Head of caudate nucleus (tissue), 42 donors: ENCODE data around the gene EDN3.

Experiments used
- DNase-seq, 42 donors: peaks; one replicate each; pipeline versions ENCODE4 v3.0.0 to v3.0.0-alpha.2; 2020 to 2021; ENCODE audit warnings: mixed read lengths in 7 of 42
- intact Hi-C: fragments of 100-400 bp; cut with DNase I; formaldehyde crosslinking; loops from one replicate; pipeline ENCODE4 v1.15.0; 2022

The EDN3 gene

GRCh38 chr20:59305908-59306655, 5.7 kb downstream of the EDN3 start:
- no peak for DNase-seq
- intact Hi-C loops: no loop called here

- DNase-seq: no peak
- intact Hi-C loops: no loop called here
Measured at GRCh38 chr20:59307270-59307669, 6.9 kb downstream of the EDN3 start.

GRCh38 chr20:59308493-59309201, 8.2 kb downstream of the EDN3 start:
- intact Hi-C loops: no loop called here
- no peak for DNase-seq

GRCh38 chr20:59309218-59309617, 8.8 kb downstream of the EDN3 start:
- DNase-seq: no peak
- intact Hi-C loops: no loop called here

GRCh38 chr20:59314997-59315396, 14.6 kb downstream of the EDN3 start:
- intact Hi-C loops: no loop called here
- DNase-seq: no peak

GRCh38 chr20:59316911-59317731, 16.7 kb downstream of the EDN3 start:
- DNase-seq: no peak
- intact Hi-C loops: no loop called here

GRCh38 chr20:59318201-59318790, 17.9 kb downstream of the EDN3 start:
- intact Hi-C loops: no loop called here

GRCh38 chr20:59318803-59319202, 18.4 kb downstream of the EDN3 start:
- intact Hi-C loops: no loop called here
- DNase-seq: no peak

More at GRCh38 chr20:59318201-59318790, 17.9 kb downstream of the EDN3 start:
- no peak for DNase-seq

GRCh38 chr20:59320426-59320825, 20.0 kb downstream of the EDN3 start:
- intact Hi-C loops: no loop called here
- no peak for DNase-seq

- DNase-seq: no peak
- intact Hi-C loops: no loop called here
Measured at GRCh38 chr20:59320854-59321647, 20.6 kb downstream of the EDN3 start.

GRCh38 chr20:59322081-59322480, 21.7 kb downstream of the EDN3 start:
- intact Hi-C loops: no loop called here
- peak in 25 of 42 donors; percentile 7 to 69 (median 28) for DNase-seq

GRCh38 chr20:59322585-59323454, 22.4 kb downstream of the EDN3 start:
- DNase-seq: peak in 1 of 42 donors; percentile 17
- intact Hi-C loops: no loop called here

- DNase-seq: no peak
- intact Hi-C loops: no loop called here
Measured at GRCh38 chr20:59323731-59324130, 23.3 kb downstream of the EDN3 start.

GRCh38 chr20:59324521-59325141, 24.2 kb downstream of the EDN3 start:
- intact Hi-C loops: no loop called here
- no peak for DNase-seq

GRCh38 chr20:59325142-59325523, 24.7 kb downstream of the EDN3 start:
- no peak for DNase-seq
- intact Hi-C loops: no loop called here

GRCh38 chr20:59326188-59326587, 25.8 kb downstream of the EDN3 start:
- DNase-seq: no peak
- intact Hi-C loops: no loop called here

- no peak for DNase-seq
- intact Hi-C loops: no loop called here
Measured at GRCh38 chr20:59328071-59328470, 27.7 kb downstream of the EDN3 start.
